Natural killer cell (primary cell): ENCODE data around the gene COL6A3. TPM values are rescaled to one million over a fixed set of nuclear protein-coding genes. Genes with fewer than 3 reads are reported as not detected.

ENCODE experiments used
- ATAC-seq, 3 donors: fragments of 150-1000 bp in 2 of 3; fragments of 200-7000 bp in 1 of 3; cut with Tn5 transposase; 1 replicate in 1 of 3; 2 replicates in 2 of 3; pipeline ENCODE4 v1.10.0; 2021; ENCODE audit warnings: mild to moderate bottlenecking in 2 of 3, moderate library complexity in 2 of 3
- DNase-seq, 2 donors: peaks; one replicate each; pipeline versions ENCODE4 v3.0.0 to v3.0.0-alpha.2; 2013 to 2021; ENCODE audit warnings: mixed read lengths in 1 of 2
- H3K27ac ChIP-seq: one replicate; pipeline ENCODE4 v1.5.1; 2013; ENCODE audit warnings: mild to moderate bottlenecking, low read length
- H3K27me3 ChIP-seq: one replicate; pipeline ENCODE4 v1.6.1; 2013; ENCODE audit warnings: low read length; ENCODE audit not compliant: control insufficient read depth, insufficient read depth
- H3K36me3 ChIP-seq: one replicate; pipeline ENCODE4 v1.6.1; 2013; ENCODE audit warnings: low read length; ENCODE audit not compliant: control insufficient read depth, insufficient read depth
- H3K4me1 ChIP-seq: one replicate; pipeline ENCODE4 v1.6.1; 2013; ENCODE audit warnings: low read length; ENCODE audit not compliant: control insufficient read depth, insufficient read depth
- H3K4me3 ChIP-seq: one replicate; pipeline ENCODE4 v1.5.1; 2013; ENCODE audit warnings: low read length
- H3K9me3 ChIP-seq: one replicate; pipeline ENCODE4 v1.6.1; 2013; ENCODE audit warnings: low read length; ENCODE audit not compliant: control insufficient read depth, insufficient read depth
- H3K27ac Mint-ChIP-seq, 2 donors: one replicate each; pipeline ENCODE4 v1.8.0; 2022; ENCODE audit warnings: mild to moderate bottlenecking in 2 of 2, mixed read lengths in 2 of 2, moderate library complexity in 1 of 2
- H3K27me3 Mint-ChIP-seq, 2 donors: one replicate each; pipeline ENCODE4 v1.8.0; 2022; ENCODE audit warnings: low read depth in 2 of 2, mixed read lengths in 2 of 2
- H3K36me3 Mint-ChIP-seq: one replicate; pipeline ENCODE4 v1.8.0; 2022; ENCODE audit warnings: mixed read lengths
- H3K4me1 Mint-ChIP-seq, 2 donors: one replicate each; pipeline ENCODE4 v1.8.0; 2022; ENCODE audit warnings: mixed read lengths in 2 of 2
- H3K4me3 Mint-ChIP-seq: one replicate; pipeline ENCODE4 v1.8.0; 2022; ENCODE audit warnings: mild to moderate bottlenecking, moderate library complexity, mixed read lengths
- H3K9me3 Mint-ChIP-seq, 2 donors: one replicate each; pipeline ENCODE4 v1.8.0; 2022; ENCODE audit warnings: mixed read lengths in 2 of 2
- WGBS: methylation state at CpG from one replicate; pipeline ENCODE4 v1.1.7; 2013; ENCODE audit warnings: missing lambda C conversion rate; ENCODE audit not compliant: insufficient coverage; 5-methylcytosine and 5-hydroxymethylcytosine counted together
- intact Hi-C: fragments of 100-400 bp; cut with micrococcal nuclease; formaldehyde crosslinking; loops from one replicate; pipeline ENCODE4 v1.14.2; 2022
- total RNA-seq, 4 donors: library from RNA; stranded (reverse); fragments of 120-200 nt in 1 of 4; gene quantifications; one replicate each; pipeline versions ENCODE4 v1.2.3 to v1.2.4, GENCODE V29; 2013 to 2022
- TF ChIP-seq, protein P1 (sequence below): fragments of 200-600 bp; IDR thresholded peaks from one replicate; pipeline ENCODE4 v1.8.0; 2022; ENCODE audit warnings: antibody characterized with exemption

COL6A3 gene
- total RNA-seq, 3 donors from 2014 or later (not counting 1 experiment from before 2014, with no cell fraction given), result 0.10 to 0.31 (median 0.29) TPM

- H3K4me1 ChIP-seq, result no peaks in the 10 kb centered on the region
- H3K4me3 Mint-ChIP-seq, result no peak overlapping the region
- no peaks in the 10 kb centered on the region for H3K27me3 ChIP-seq
- no peak overlapping the region for H3K4me3 ChIP-seq
- DNase-seq, result no peak
- no peak overlapping the region for H3K27ac ChIP-seq
- TF ChIP-seq, protein P1, sequence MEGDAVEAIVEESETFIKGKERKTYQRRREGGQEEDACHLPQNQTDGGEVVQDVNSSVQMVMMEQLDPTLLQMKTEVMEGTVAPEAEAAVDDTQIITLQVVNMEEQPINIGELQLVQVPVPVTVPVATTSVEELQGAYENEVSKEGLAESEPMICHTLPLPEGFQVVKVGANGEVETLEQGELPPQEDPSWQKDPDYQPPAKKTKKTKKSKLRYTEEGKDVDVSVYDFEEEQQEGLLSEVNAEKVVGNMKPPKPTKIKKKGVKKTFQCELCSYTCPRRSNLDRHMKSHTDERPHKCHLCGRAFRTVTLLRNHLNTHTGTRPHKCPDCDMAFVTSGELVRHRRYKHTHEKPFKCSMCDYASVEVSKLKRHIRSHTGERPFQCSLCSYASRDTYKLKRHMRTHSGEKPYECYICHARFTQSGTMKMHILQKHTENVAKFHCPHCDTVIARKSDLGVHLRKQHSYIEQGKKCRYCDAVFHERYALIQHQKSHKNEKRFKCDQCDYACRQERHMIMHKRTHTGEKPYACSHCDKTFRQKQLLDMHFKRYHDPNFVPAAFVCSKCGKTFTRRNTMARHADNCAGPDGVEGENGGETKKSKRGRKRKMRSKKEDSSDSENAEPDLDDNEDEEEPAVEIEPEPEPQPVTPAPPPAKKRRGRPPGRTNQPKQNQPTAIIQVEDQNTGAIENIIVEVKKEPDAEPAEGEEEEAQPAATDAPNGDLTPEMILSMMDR, result no peak
- no peaks in the 10 kb centered on the region for H3K9me3 ChIP-seq
- intact Hi-C loops, result no loop called here
- ATAC-seq, result no peak
- 92% methylated on average over 24 of the region's 24 CpGs for WGBS
- H3K4me1 Mint-ChIP-seq, result no peaks in the 10 kb centered on the region
- H3K36me3 Mint-ChIP-seq, result no peaks in the 10 kb centered on the region
- no peaks in the 10 kb centered on the region for H3K9me3 Mint-ChIP-seq
- no peak overlapping the region for H3K27ac Mint-ChIP-seq
- H3K36me3 ChIP-seq, result no peaks in the 10 kb centered on the region
- H3K27me3 Mint-ChIP-seq, result peaks cover 9 to 12% of the 10 kb centered on the region in 2 donors
Measured at GRCh38 chr2:237371856-237372255, 42.1 kb downstream of the COL6A3 start.

DNA sequence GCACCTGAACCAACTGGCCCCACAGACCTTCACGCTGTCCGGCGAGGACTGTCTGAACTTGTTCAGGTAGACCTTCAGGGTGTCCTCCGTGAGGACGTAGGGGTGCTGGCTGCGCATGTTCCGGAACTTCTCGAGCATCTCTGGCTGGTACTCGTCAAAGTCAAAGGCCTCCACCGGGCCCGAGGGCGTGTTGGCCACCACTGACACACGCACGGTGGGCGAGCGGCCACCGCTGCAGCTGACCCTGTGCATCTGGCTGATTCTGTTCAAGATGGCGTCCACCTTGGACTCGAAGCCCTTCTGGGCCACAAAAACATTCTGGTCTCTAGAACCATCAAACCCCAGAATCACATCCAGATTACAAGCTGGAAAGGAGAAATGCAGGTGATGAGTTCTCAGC lies 48.3 kb downstream of the COL6A3 start:
- intact Hi-C loops, result no loop called here
- H3K27me3 ChIP-seq, result no peaks in the 10 kb centered on the region
- Mint-ChIP-seq H3K9me3 (no peaks in the 10 kb centered on the region), H3K27me3 (peaks cover 0 to 6% of the 10 kb centered on the region in 2 donors), H3K36me3 (no peaks in the 10 kb centered on the region), H3K4me1 (no peaks in the 10 kb centered on the region), H3K4me3 (no peak overlapping the region), H3K27ac (no peak overlapping the region)
- 96% methylated on average over 19 of the region's 19 CpGs for WGBS
- H3K36me3 ChIP-seq, result no peaks in the 10 kb centered on the region
- H3K4me1 ChIP-seq, result no peaks in the 10 kb centered on the region
- no peak overlapping the region for H3K4me3 ChIP-seq
- no peak for DNase-seq
- no peak overlapping the region for H3K27ac ChIP-seq
- ATAC-seq, result no peak
- H3K9me3 ChIP-seq, result no peaks in the 10 kb centered on the region
- TF ChIP-seq, protein P1, result no peak

DNA sequence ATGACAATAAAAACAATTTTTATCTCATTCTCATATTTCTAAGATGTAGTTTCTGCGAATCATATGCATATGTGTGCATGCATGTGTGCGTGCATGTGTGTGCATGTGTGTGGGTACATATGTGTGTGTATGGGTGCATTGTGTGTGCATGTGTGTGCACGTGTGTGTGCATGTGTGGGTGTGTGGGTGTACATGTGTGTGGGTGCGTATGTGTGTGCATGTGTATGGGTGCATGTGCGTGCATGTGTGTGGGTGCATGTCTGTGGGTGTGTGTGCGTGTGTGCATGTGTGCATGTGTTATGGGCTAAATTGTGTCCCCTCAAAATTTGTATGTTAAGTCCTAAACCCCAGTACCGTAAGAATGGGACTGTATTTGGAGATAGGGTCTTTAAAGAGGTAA lies 49.3 kb downstream of the COL6A3 start:
- H3K36me3 Mint-ChIP-seq, result no peaks in the 10 kb centered on the region
- H3K36me3 ChIP-seq, result no peaks in the 10 kb centered on the region
- H3K27ac ChIP-seq, result no peak overlapping the region
- H3K27me3 ChIP-seq, result no peaks in the 10 kb centered on the region
- no peaks in the 10 kb centered on the region for H3K9me3 ChIP-seq
- no peaks in the 10 kb centered on the region for H3K4me1 ChIP-seq
- no peak overlapping the region for H3K4me3 Mint-ChIP-seq
- ATAC-seq (no peak), DNase-seq (no peak)
- intact Hi-C loops, result no loop called here
- 93% methylated on average over 7 of the region's 7 CpGs for WGBS
- H3K9me3 Mint-ChIP-seq, result no peaks in the 10 kb centered on the region
- H3K27me3 Mint-ChIP-seq, result peaks cover 0 to 6% of the 10 kb centered on the region in 2 donors
- TF ChIP-seq, protein P1, result no peak
- no peaks in the 10 kb centered on the region for H3K4me1 Mint-ChIP-seq
- H3K27ac Mint-ChIP-seq, result no peak overlapping the region
- no peak overlapping the region for H3K4me3 ChIP-seq
